Activated CD8-positive, alpha-beta memory T cell treated with anti-CD3 and anti-CD28 coated beads for 36 hours (primary cell): ENCODE measurements around the gene AGXT. TPM values are rescaled to one million over a fixed set of nuclear protein-coding genes. Genes with fewer than 3 reads are reported as not detected.

ENCODE experiments used
- CTCF ChIA-PET: fragments of 350-600 bp; sonication (Branson Sonifier 250); formaldehyde crosslinking; loops from one replicate; lab custom pipeline; 2021; ENCODE audit warnings: antibody characterized with exemption; lab: Charles Lee
- POLR2A ChIA-PET: fragments of 350-600 bp; sonication (Branson Sonifier 250); formaldehyde crosslinking; loops from one replicate; lab custom pipeline; 2021; ENCODE audit warnings: antibody characterized with exemption; lab: Charles Lee
- total RNA-seq, 2 experiments: library from RNA; stranded (reverse); gene quantifications; one replicate each; pipeline ENCODE4 v1.2.3, GENCODE V29; 2021

AGXT gene
- total RNA-seq, 2 experiments from 2014 or later, result not detected

DNA sequence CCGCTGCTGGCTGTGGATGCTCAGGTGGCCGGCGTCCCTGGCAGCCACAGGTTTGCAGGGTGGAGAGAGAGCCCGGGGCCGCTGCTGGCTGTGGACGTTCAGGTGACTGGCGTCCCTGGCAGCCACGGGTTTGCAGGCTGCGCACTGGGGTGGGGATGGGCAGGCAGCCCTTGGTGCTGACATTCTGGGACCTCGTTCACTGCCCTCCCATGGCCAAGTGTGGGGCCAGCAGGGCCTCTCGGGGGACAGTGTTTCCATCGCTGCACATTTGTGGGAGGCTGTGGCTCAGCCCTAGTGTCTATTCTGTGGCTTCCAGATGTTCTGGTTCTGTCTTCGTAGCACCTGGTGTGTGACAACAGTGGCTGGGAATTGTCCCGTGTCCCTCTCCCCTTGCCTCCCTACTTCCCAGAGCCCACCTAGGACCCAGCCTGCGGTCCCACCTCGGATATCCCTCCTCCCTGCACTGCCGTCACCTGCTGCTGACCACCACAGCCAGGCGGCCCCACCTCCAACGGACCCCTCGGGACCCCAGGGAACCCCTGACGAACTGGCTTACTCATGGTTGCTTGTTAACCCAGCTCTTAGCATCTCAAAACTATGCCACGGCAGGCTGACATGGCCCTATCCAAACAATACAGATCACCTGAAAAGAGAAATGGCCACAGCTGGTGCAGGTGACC lies 38.4 kb downstream of the AGXT start:
- CTCF ChIA-PET, result no interaction called here
- POLR2A ChIA-PET, result no interaction called here

DNA sequence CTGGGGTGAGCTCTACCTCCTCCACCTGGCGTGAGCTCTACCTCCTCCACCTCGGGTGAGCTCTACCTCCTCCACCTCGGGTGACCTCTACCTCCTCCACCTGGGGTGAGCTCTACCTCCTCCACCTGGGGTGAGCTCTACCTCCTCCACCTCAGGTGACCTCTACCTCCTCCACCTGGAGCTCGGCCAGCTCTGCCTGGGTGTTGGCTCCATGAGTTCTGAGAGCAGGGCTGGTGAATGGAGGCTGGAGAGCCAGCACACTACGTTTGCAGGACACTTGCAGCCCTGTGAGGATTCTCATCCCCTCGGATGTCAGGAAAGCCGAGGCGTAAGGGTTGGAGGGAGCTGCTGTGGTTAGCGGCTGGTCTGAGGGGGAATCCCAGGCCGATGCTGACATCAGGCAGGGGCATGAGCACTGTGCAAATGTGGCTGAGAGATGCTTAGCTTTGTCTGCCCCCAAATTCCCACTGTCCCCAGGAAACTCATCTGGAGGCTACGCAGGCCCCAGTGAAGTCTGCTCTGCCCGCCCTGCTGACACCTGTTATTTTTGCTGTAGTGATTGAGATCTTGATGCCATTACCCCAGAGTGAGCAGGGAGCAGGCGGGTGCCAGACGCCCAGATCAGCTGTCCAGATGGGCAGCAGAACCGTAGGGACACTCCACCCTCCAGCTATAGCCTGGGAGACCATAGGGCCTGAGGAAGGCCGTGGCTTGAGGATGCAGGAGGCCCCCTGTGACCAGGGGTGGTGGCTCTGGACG lies 40.8 kb downstream of the AGXT start:
- POLR2A ChIA-PET, result no interaction called here
- CTCF ChIA-PET, result no interaction called here

DNA sequence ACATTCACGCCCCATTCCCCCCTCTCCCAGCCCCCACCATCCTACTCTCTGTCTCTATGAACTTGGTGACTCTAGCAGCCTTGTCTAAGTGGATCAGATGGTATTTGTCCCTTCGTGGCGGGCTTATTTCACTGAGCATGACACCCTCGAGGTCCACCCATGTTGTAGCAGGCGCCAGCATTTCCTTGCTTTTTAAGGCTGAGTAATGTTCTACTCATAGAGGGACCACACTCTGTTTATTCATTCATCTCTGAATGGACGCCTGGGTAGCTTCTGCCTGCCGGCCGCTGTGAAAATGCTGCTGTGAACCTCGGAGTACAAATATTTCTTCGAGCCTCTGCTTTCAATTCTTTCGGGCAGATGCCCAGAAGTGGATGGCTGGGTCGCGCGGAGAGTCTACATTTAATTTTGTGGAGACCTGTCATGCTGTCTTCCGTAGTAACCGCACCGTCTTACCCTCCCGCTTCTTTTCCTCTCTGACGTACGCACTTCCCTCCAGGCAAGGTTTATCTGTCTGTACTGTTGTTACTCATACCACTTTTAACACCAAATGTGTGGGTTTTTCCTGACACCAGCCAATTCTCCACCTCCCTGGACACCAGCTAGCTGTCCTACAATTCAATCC lies 43.1 kb downstream of the AGXT start:
- ChIA-PET POLR2A (no interaction called here), CTCF (interaction anchor here (1.5 kb wide), 1 partner anchor 398 kb away, joined by 4 read pairs; no protein-coding TSS in a partner anchor)

DNA sequence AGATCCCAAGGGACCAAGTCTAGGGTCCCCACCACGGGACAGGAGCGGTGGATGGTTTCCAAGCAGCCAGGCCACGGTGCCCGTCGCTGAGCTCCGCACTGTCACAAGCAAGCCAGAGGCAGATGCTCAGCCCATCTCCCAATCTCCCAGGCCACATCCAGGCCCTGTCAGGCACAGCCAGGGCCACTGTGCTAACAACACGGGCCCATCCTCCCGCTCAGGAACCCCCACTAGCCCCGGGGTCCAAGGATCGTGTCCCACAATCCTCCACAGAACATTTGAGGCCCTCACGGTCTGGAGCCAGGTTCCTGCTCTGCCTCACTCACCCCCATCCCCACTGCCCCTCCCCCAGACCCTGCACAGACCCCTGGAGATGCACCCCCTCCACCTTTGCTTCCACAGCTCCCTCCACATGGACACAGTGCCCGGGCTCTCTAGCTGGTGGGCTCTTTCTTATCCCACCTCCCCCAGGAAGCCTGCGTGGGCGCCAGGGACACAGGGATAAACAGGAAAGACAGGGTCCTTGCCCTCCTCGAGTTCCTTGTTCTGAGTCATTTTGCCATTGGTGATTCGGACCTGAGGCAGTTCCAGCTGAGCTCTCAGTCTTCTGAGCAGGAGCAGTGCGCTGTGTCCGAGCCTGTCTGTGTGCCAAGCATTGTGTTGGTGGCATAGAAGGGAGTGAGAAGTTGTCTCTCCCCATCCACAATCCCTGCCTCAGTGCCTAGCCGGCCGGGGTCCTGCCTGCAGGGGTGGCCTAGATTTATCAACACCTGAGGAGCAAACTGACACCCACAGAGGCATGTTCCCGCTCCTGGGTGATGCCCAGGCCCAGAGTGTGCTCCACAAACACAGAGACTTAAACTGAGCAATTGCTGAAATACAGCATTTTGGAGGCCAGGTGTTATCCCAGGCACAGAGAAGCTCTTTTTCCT lies 44.5 kb downstream of the AGXT start:
- CTCF ChIA-PET, result interaction anchor here (1.5 kb wide), 1 partner anchor 399 kb away, joined by 4 read pairs; no protein-coding TSS in a partner anchor
- POLR2A ChIA-PET, result no interaction called here

DNA sequence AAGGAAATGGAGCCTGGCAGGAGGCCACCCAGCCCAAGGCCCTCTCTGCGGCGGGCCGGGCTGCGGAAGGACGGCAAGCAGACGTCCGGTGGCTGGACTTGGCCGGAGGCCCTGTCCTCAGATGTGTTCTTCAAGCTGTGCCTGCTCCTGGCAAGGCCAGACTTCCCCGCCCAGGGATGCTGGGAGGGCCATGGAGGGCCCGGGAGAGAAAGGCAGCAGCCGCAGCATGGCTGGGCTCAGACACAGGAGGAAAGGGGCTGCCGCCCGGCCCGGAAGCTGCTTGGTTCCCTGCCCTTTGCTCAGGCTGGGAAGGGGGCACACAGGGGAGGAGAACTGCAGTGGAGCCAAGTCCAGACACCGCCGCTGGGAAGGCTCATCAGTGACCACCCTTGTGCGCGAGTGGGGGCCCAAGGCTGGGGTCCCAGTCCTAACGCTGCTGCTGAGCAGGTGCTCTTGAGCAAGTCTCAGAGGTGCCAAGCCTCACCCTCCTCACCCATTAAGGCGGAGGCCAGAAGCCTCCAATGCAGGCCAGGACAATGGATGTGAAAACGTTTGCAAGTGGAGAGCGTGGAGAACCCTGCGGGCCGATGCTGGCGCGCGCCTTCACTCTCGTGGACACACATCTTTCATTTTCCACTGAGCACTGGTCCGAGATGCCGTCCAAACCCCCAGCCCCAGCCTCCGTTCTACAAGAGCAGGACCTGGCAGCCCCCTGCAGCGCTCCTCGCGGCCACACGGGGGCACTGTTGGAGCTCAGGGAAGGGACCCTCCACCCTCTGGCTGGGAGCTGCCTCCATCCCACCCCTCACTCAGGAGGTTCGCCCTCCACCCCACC lies 45.4 kb downstream of the AGXT start:
- POLR2A ChIA-PET, result no interaction called here
- CTCF ChIA-PET, result interaction anchor here (0.6 to 1.0 kb wide), 3 partner anchors 16 to 69 kb away, joined by 3 to 4 read pairs (median 3); no protein-coding TSS in a partner anchor

DNA sequence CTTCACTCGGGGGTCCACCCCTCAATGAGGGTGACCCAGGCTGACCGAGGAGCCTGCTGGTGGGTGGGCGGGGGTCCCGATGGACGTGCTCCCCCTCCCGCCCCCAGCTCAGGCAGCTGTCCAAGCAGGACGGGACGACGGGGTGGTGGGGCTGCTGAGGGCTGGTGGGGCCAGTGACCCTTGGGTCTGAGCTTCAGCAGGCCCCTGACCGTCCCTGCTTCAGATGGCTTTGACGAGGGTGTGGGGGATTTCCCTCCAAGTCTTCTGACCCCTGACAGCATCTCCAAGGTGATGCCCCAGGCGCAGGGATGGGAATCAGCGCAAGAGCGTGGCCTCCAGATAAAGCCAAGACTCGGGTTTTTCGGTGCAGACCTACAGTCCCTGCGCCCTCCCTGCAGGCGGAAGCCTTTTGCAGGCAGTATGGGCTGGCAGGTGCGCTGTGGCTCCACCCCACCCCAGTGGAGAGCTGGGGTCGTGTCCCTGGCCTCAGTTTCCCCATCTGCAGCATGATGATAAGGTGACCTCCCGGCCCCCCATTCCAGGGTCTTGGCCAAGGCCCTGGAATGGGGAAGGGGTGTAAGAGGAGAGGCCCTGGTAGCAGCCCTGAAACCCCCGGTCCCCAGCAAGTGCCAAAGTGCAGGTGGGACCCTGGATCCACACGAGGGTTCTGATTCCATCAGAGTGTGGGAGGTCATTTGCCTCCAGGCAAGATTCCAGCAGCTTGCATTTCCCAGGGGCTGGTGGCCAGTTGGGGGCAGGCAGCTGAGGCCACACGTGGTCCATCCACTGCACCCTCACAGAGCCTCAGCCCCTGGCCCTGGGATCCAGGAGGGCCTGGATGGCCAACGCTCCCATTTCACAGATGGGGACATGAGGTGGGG lies 46.3 kb downstream of the AGXT start:
- CTCF ChIA-PET, result interaction anchor here (0.6 to 1.0 kb wide), 3 partner anchors 17 to 69 kb away, joined by 3 to 4 read pairs (median 3); no protein-coding TSS in a partner anchor

DNA sequence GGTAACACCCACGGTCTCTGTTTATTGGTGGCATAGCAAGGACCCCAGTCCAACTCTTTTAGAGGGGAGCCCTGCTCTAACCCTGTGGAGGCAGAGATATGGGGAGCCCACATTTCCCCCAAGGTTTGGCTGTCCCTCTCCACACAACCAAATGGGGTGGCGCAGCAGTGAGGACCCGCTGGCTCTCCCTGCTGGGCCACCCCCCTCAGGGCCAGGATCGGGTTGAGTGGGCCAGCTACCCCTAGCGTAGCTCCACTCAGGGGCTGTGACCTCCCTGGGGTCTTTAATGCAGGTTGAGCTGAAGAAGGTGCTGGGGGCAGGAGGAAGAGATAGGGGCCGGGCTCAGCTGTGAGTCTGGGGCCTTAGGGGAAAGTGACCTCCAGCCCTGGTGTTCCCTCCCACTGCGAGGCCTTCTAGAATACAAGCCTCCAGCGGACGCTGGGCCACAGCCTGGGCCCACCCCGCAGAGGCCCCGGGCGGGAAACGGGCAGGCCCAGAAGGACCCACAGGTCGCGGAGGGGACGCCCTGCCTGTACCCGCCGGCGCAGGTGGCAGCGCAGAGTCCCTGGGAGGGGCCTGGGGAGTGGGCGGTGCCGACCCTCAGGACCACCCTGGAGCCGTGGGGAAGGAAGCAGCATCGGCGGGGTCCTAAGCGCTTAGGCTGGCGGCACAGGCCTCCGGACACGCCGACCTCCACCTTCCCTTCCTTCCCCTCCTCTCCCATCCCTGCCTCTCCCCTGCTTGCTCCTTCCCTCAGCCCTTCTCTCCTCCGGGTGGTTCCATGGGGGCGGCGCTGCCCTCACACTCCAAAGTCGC lies 47.1 kb downstream of the AGXT start:
- ChIA-PET CTCF (no interaction called here), POLR2A (no interaction called here)

More for the DNA sequence above, 46.3 kb downstream of the AGXT start:
- POLR2A ChIA-PET, result no interaction called here

DNA sequence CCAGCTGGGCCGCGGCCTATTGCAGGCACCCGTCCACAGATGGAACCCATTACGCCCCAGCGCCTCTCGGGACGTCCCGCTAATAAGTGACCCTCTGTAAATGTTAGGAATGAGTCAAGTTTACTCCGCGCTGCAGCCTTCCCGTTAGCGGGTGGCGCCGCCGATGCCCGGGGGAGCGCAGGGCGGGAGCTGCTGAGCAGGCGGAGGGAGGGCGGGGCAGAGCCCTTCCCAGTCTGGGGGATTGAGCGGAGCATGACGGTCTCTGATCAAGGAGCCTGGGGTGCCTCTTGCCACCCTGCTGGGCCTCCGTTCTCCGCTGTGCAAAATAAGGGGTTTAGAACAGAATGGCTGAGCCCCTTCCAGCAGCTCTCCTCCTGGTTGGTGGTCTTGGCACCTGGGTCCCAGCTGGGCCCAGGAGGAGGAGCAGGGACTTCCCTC lies 48.0 kb downstream of the AGXT start:
- CTCF ChIA-PET, result no interaction called here

DNA sequence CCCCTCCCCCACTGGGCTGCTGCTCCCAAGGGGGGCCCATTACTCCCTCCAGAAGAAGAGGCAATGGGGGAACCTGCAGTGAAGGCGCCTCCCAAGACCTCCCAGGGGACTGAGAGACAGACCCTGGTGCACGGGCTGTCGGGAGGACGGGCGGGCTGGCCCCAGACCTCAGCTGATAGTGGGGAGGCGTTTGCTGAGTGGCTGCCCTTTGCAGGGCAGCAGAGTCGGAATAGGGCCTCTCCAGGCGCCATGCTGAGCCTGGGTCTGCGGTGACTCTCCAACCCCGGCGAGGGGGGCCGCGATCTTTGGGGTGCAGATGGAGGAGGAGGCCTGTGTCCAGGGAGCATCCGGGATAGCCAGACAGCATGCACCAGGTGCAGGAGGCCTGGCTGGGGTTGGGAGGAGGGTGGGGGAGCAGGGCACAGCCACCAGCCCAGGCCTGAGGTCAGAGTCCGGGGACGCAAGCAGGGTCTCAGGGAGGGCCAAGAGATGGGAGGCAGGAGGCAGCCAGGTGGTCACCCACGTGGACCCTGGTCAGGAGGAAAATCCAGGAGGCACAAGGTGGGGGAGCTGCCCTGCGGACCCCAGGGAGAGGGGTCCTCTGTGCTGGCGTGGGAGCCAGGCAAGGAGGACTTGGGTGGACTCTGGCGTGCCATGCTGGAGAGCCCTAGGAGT lies 48.5 kb downstream of the AGXT start:
- CTCF ChIA-PET, result no interaction called here
- POLR2A ChIA-PET, result no interaction called here

More for the DNA sequence above, 48.0 kb downstream of the AGXT start:
- POLR2A ChIA-PET, result no interaction called here

DNA sequence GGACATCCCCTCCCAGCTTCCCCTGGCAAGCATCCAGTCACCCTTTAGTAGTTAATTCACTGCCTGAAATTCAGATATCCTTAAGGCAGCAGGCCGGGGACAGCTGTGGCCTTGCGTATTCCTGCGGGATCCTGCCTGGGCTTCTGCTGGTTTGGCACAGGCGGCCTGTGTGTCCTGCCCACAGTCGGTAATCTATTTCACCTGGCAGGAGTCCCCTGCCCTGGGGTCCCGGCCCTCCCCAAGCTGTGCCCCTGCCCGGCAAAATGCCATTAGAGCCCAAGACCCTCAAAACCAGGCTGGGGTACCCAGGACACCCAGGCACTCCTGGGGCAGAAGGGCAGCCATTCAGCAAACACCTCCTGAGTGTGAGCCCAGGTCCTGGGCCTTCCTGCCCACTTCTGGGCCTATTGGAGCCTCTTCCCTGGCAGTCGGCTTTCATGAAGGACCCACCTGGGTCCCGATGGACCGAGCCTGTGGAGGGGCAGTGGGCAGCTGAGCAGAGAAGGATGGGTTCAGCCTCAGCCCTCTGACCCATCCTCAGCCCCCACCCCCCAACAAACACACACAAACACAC lies 49.1 kb downstream of the AGXT start:
- POLR2A ChIA-PET, result no interaction called here
- CTCF ChIA-PET, result no interaction called here

DNA sequence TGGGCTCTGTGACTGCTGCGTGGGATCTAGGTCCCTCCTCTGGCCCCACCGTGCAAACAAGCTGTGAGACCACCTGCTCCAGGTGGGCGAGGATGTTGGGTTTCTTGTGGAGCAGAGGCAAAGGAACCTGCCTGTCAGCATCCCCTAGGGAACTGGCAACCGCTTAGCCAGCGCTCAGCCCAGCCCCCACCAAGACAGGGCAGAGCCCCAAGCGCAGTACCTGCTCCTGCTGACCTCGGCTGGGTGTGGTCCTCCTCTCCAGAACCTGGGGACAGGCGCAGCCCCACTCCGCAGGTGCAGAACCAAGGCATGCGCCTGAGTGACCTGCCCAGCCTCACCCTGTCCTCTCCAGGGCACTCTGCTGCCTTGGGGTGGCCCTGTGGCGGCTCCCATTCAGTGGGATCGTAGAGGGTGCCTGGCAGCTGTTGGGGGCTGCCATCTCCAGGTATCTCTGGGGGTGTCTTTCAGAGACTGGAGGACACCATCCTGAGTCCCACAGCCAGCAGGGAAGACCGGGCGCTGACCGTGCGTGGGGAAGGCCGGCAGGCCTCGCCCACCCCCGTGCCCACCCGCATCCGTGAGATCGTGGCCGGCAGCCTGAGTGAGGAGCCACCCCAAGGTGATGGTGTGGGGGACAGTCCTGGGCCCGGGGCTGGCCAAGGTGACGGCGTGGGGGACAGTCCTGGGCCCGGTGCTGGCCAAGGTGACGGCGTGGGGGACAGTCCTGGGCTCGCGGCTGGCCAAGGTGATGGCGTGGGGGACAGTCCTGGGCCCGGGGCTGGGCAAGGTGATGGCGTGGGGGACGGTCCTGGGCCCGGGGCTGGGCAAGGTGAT lies 49.9 kb downstream of the AGXT start:
- ChIA-PET CTCF (no interaction called here), POLR2A (no interaction called here)

DNA sequence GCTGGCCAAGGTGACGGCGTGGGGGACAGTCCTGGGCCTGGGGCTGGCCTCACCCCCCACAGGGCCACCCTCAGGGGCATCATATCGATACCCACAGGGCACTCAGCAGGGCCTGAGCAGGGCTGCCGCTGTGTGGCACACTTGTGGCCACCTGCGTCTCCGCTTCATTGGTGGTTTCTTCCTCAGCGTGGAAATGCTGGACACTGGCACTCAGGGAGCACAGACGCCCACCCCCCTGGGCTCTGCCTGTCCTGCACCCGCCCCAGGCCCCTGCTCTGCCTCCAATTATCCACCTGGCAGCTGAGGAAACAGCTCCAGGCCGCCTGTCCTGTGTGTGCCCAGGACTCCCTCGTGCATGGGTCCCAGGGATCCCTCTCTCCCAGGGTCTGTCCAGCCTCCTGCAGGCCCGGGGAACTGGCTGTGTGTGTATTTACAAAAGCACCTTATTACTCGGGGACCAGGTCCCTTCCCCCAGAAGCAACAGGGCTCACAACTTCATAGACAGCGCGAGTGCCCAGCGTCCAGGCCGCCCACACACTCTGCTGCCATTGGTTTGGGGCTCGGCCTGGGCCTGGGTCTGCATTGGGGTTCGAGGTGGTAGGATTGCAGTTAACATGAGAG lies 50.6 kb downstream of the AGXT start:
- ChIA-PET POLR2A (no interaction called here), CTCF (no interaction called here)

DNA sequence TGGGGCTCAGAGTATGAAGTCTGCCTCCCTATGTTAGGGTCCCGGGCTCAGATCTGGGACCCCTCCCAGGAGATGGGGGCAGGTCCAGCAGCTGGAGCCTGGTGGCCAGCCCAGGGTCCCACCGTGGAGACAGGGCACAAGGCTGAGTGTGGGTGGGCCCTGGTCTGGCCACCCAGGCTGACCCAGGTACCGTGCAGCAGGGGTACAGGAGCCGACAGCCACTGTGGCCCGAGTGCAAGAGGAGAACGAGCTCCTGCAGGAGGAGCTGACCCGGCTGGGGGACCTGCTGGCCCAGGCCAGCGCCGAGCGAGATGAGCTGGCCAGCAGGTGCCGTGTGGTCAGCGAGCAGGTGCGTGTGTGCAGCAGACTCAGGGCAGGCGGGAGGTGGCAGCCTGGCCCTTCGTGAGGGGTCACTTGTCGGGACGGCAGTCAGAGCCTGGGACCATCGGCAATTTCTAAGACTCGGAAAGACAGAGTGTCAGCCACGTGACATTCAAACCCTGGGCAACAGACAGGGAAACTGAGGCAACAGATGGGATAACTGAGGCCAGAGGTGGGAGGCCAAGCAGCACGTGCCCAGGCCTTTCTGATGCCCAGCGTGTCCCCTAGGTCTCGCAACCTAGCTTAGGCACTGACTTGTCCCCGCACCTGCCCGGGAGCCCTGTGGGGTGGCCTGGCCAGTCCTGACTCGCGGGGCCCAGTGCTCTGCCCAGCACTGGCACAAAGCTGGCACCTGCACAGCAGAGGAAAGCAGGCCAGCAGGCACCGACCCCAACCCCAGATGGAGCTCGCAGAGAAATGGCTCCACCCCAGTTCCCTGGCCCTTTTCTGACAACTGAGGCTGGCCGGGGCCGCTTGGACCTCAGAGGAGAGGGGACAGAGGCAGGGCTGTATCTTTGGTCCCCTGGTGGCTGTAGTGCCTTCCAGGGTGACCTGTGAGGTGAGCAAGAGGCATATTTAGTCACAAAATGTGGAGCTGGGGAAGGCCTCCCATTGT lies 51.5 kb downstream of the AGXT start:
- CTCF ChIA-PET, result no interaction called here
- POLR2A ChIA-PET, result no interaction called here
